ENCODE measurements around the gene PCIF1. TPM values are rescaled to one million over a fixed set of nuclear protein-coding genes. Genes with fewer than 3 reads are reported as not detected.
"Not testable (repeated sequence)": the region's sequence is repeated elsewhere in the genome, so short reads cannot be mapped to it uniquely, and the experiment has no call there.

PCIF1 gene
- total RNA-seq, 2 experiments from 2014 or later, result 100 TPM

- H3K9me3 Mint-ChIP-seq, result no peaks in the 10 kb centered on the region
- intact Hi-C loops (cut with DNase I, micrococcal nuclease), result loop anchor here (1.0 to 10.0 kb wide), 4 partner anchors 18 to 188 kb away; partner anchors contain the start of gene NCOA5 (in 1 of the 2)
These were observed 52.8 kb downstream of the PCIF1 start for GRCh38 chr20:45987108-45987780.

GRCh38 chr20:45988830-45989229 is 54.3 kb downstream of the PCIF1 start:
- CTCF ChIA-PET; DNase-seq; H3K27ac ChIP-seq (ENCODE audit: low read depth in 1 of 2, low read length in 2 of 2); ATAC-seq (ENCODE audit: poor library complexity); H3K4me3 ChIP-seq (ENCODE audit: low read length); H3K36me3 ChIP-seq (ENCODE audit: insufficient read depth, low read length); H3K9me3 Mint-ChIP-seq; H3K4me3 Mint-ChIP-seq; H3K27ac Mint-ChIP-seq; H3K36me3 Mint-ChIP-seq (ENCODE audit: low read depth); H3K4me1 ChIP-seq (ENCODE audit: insufficient read depth, low read length); POLR2A ChIA-PET; H3K4me1 Mint-ChIP-seq (ENCODE audit: low read depth); H3K27me3 ChIP-seq (ENCODE audit: control insufficient read depth in 1 of 2, insufficient read depth in 2 of 2, low read length in 2 of 2); H3K27me3 Mint-ChIP-seq; H3K9me3 ChIP-seq (ENCODE audit: control insufficient read depth in 1 of 2, insufficient read depth in 1 of 2, low read length in 2 of 2): not testable (repeated sequence)
- intact Hi-C loops (cut with DNase I, micrococcal nuclease), result loop anchor here in 1 of 2 experiments (10.0 kb wide), 1 partner anchor 186 kb away; no protein-coding TSS in a partner anchor

More at GRCh38 chr20:45987108-45987780, 52.8 kb downstream of the PCIF1 start:
- ATAC-seq (ENCODE audit: poor library complexity) (peak; percentile 97), DNase-seq (peak; percentile 64 to 86 (median 72))
- POLR2A ChIA-PET, result interaction anchor here (0.7 to 1.8 kb wide), 9 partner anchors 9 to 129 kb away, joined by 3 to 8 read pairs (median 3); partner anchors contain the start of genes ZNF335 and ZSWIM3
- peak; percentile 91 for TF ChIP-seq CTCF (IDR thresholded peaks at IDR 0.05)
- Histone ChIP-seq H3K4me3 (ENCODE audit: low read length) (no peak overlapping the region), H3K27ac (ENCODE audit: low read depth in 1 of 2, low read length in 2 of 2) (no peak overlapping the region), H3K36me3 (ENCODE audit: insufficient read depth, low read length) (no peaks in the 10 kb centered on the region), H3K4me1 (ENCODE audit: insufficient read depth, low read length) (peaks cover 7% of the 10 kb centered on the region), H3K27me3 (ENCODE audit: control insufficient read depth in 1 of 2, insufficient read depth in 2 of 2, low read length in 2 of 2) (peaks cover 0 to 5% of the 10 kb centered on the region in 2 experiments), H3K9me3 (ENCODE audit: control insufficient read depth in 1 of 2, insufficient read depth in 1 of 2, low read length in 2 of 2) (no peaks in the 10 kb centered on the region)
- no peak overlapping the region for H3K4me3 Mint-ChIP-seq
- CTCF ChIA-PET, result interaction anchor here (0.6 to 3.0 kb wide), 22 partner anchors 9 to 451 kb away, joined by 3 to 27 read pairs (median 4); partner anchors contain the start of gene ZNF335
- no peaks in the 10 kb centered on the region for H3K4me1 Mint-ChIP-seq (ENCODE audit: low read depth)
- no peak overlapping the region for H3K27ac Mint-ChIP-seq
- no peaks in the 10 kb centered on the region for H3K36me3 Mint-ChIP-seq (ENCODE audit: low read depth)
- no peaks in the 10 kb centered on the region for H3K27me3 Mint-ChIP-seq

- peaks cover 0 to 2% of the 10 kb centered on the region in 2 experiments for H3K27me3 ChIP-seq (ENCODE audit: control insufficient read depth in 1 of 2, insufficient read depth in 2 of 2, low read length in 2 of 2)
- no peak for TF ChIP-seq CTCF (IDR thresholded peaks at IDR 0.05)
- H3K27ac ChIP-seq (ENCODE audit: low read depth in 1 of 2, low read length in 2 of 2), result no peak overlapping the region
- H3K9me3 ChIP-seq (ENCODE audit: control insufficient read depth in 1 of 2, insufficient read depth in 1 of 2, low read length in 2 of 2), result no peaks in the 10 kb centered on the region
- no peaks in the 10 kb centered on the region for H3K27me3 Mint-ChIP-seq
- intact Hi-C loops (cut with DNase I, micrococcal nuclease), result no loop called here
- no peak overlapping the region for H3K4me3 ChIP-seq (ENCODE audit: low read length)
- ATAC-seq (ENCODE audit: poor library complexity) (no peak), DNase-seq (peak in 1 of 14 experiments; percentile 2)
- POLR2A ChIA-PET, result no interaction called here
- H3K36me3 ChIP-seq (ENCODE audit: insufficient read depth, low read length), result no peaks in the 10 kb centered on the region
- no peak overlapping the region for H3K4me3 Mint-ChIP-seq
- no peaks in the 10 kb centered on the region for H3K36me3 Mint-ChIP-seq (ENCODE audit: low read depth)
- CTCF ChIA-PET, result interaction anchor here (0.7 kb wide), 1 partner anchor 622 kb away, joined by 3 read pairs; no protein-coding TSS in a partner anchor
- H3K9me3 Mint-ChIP-seq, result no peaks in the 10 kb centered on the region
- no peak overlapping the region for H3K27ac Mint-ChIP-seq
- H3K4me1 ChIP-seq (ENCODE audit: insufficient read depth, low read length), result peaks cover 19% of the 10 kb centered on the region
- peaks cover 15% of the 10 kb centered on the region for H3K4me1 Mint-ChIP-seq (ENCODE audit: low read depth)
These were observed 57.1 kb downstream of the PCIF1 start for GRCh38 chr20:45991616-45992015.

Data from CD4-positive, alpha-beta T cell (primary cell).